HG03575 (cell line): ENCODE data around the gene CTF1.
"Not testable (repeated sequence)": the region's sequence is repeated elsewhere in the genome, so short reads cannot be mapped to it uniquely, and the experiment has no call there.

ENCODE experiments used
- ATAC-seq: cut with Tn5 transposase; IDR thresholded peaks from one replicate; pipeline ENCODE4 v1.9.1; 2021; ENCODE audit not compliant: unreplicated experiment, insufficient number of reproducible peaks, low FRiP score; ENCODE audit errors: extremely low read depth

Gene CTF1

GRCh38 chr16:30885196-30885595, 11.2 kb upstream of the CTF1 start:
- no peak for ATAC-seq

DNA sequence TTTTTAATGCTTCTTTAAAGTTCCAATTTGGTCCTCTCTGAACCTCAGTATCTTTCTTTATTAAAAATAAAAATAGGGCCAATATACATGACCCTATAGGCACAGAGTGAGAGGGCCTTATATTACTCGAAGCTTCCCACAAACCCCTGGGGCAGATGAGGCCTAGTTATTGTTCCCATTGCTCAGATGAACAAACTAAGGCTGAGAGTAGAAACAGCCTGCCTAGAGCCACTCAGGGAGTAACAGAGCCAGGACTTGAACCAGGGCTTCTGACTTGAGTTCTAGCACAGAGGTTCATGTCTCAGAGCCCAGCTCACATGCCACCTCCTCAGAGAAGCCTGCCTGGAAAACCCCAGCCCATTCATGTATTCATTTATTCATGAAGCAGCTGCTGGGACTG, 10.3 kb upstream of the CTF1 start:
- ATAC-seq: no peak

- ATAC-seq: no peak
Observed at GRCh38 chr16:30887927-30888326, 8.5 kb upstream of the CTF1 start.

- no peak for ATAC-seq
Observed at GRCh38 chr16:30888856-30889499, 7.4 kb upstream of the CTF1 start.

- no peak for ATAC-seq
Observed at GRCh38 chr16:30889721-30890120, 6.7 kb upstream of the CTF1 start.

GRCh38 chr16:30891043-30891823, 5.2 kb upstream of the CTF1 start:
- not testable (repeated sequence) for ATAC-seq

- ATAC-seq: no peak
Observed at GRCh38 chr16:30892670-30893416, 3.6 kb upstream of the CTF1 start.

- no peak for ATAC-seq
Observed at GRCh38 chr16:30893417-30893743, 3.0 kb upstream of the CTF1 start.

DNA sequence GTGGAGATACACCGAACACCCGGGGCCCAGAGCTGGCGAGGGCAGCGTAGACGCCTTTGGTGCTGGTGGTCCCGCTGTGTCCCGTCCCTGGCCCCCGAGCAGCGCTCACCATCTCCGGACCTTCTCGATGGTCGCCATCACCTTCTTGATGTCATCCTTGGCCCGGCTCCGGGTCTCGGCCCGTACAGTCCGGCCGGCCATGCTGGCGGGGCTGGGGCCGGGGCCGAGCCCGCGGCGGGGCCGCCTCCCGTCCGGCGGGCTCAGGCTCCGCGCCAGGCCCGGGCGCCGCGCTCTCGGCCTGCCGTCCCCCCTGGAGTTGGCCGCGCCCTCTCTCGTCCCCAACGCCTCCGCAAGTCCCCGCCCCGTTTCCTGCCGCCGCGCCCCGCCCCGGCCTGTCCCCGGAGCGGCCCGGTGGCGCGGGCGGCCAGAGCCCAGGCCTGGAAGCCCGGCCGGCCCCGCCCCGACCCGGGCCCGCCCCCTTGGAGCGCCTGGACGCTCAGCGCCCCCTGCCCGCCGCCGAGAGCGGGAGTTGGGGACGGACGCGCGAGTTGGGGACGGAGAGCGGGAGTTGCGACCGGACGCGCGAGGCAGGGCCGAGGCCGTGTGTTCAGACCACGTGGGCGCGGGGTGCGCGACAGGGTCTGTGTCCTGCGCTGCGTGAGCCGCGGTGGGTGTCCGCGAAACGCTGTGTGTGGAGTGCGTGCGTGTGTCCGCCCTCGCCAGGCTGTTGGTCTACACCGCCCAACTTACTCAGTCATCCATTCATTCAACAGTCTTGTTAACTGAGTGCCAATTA, 2.5 kb upstream of the CTF1 start, which contains the start of gene BCL7C:
Gene BCL7C, minus strand, starts transcription at position 334 of the 796 bp plus-strand sequence. Its CDS starts 133 bp downstream, at position 201.
- no peak for ATAC-seq

DNA sequence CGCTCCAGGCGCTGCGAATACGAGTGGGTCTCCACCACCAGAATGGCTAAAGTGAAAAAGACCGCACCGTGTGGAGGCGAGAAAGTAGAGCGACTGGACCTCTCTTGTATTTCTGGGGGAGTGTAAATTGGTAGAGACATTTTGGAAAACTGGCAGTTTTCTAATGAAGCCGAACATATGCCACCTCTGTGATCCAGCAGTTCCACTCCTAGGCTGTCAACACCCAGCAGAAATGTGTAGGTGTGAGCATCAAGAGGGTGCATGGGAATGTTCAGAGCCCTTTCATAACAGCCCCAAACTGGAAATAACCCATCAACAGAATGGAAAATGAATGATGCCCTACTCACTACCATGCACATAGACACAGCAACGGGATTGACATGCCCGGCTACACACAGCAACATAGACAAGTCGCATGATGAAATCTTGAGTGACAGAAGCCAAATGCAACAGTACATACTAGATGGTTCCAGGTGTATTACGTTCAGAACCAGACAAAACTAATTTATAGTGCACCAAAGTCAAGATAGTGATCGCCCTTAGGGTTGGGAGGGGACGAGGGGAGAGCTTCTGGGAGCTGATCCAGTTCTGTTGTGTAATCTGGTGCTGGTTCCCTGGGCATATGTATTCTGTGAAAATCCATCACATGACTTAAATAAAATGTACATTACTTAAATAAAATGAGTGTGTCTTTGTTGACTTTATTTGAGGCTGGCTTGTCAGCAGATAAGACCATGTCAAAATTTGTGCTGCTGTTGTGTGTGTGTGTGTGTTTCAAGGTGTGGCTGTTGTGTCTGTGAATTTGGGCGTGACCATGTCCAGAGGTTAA, 1.7 kb upstream of the CTF1 start:
- no peak for ATAC-seq

DNA sequence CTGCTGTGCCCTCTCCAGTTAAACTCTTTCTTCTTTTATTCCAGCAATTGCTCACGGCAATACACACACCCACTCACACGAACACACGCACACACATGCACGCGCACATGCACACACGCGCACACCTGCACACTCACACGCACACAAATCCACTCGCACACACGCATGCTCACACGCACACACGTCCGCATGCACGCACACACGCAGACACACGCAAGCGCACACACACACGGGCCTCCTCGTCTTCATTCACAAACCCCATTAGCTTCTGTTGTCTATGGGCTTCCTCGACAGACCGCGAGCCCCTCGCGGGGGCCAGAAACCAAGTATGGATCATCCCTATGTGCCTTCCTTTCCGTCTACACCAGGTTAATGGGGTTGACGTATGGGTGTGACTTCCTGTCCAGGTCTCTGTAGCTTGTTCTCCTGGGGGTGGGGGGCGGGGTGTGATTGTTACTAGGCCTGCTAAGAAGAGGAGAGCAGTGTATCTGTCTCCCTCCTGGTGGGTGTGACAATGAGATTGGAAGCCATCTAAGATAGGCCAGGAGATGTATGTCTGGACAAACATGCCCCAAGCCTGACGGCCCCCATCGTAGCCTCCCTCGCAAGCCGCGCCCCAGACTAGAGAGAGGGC, 670 bp upstream of the CTF1 start:
- ATAC-seq: no peak

- ATAC-seq: no peak
Observed at GRCh38 chr16:30896889-30897733, 697 bp downstream of the CTF1 start.

DNA sequence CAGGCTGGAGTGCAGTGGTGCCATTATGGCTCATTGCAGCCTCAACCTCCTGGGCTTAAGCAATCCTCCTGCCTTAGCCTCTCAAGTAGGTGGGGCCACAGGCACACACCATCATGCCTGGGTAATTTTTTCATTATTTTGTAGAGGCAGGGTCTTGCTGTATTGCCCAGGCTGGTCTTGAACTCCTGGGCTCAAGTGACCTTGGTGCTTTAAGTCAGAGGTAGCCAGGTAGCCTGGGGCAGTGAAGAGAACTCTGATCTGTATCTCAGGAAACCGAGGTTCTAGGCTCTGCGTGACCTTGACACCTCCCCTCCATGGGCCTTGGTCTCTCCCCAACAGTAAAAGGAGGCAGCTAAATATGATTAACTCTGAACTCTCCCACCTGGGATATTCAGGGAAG, 3.4 kb downstream of the CTF1 start:
- no peak for ATAC-seq

GRCh38 chr16:30900588-30900987, 4.2 kb downstream of the CTF1 start:
- no peak for ATAC-seq

GRCh38 chr16:30901201-30902028, 5.0 kb downstream of the CTF1 start:
- ATAC-seq: no peak
